ENCODE data around the gene CYSTM1. TPM values are rescaled to one million over a fixed set of nuclear protein-coding genes. Genes with fewer than 3 reads are reported as not detected.

Gene CYSTM1
- total and polyA plus RNA-seq, 2 of the 8 experiments (the other 6 are each of a cell fraction or from before 2014, with no cell fraction given): 25.0 to 47.8 TPM

- Histone ChIP-seq H3K27ac (ENCODE audit: low read depth, low read length) (no peak overlapping the region; the same call in 1 of the 2 replicates), H3K36me3 (ENCODE audit: control insufficient read depth in 2 of 4, insufficient read depth in 4 of 4, low read length in 3 of 4) (no peaks in the 10 kb centered on the region), H2BK12ac (ENCODE audit: low read depth, low read length) (no peak overlapping the region), H4K8ac (ENCODE audit: extremely low read depth, insufficient read depth, low read length) (no peak overlapping the region), H3K4me3 (ENCODE audit: extremely low read depth in 1 of 4, insufficient read depth in 2 of 4, low read depth in 3 of 4, low read length in 4 of 4) (no peak overlapping the region), H2BK5ac (ENCODE audit: low read depth, low read length) (no peak overlapping the region), H3K27me3 (replicated peaks in 1 of 4; ENCODE audit: control insufficient read depth in 3 of 4, extremely low read depth in 1 of 4, insufficient read depth in 3 of 4, low read length in 3 of 4) (no peaks in the 10 kb centered on the region), H3K79me1 (ENCODE audit: low read depth, low read length) (no peaks in the 10 kb centered on the region; the same call in 1 of the 2 replicates), H3K4me1 (replicated peaks in 1 of 4; ENCODE audit: control insufficient read depth in 3 of 4, insufficient read depth in 4 of 4, low read length in 3 of 4) (peaks cover 6 to 17% (median 12%) of the 10 kb centered on the region in 4 experiments; a peak in 6 of 7 replicates), H3K23ac (ENCODE audit: insufficient read length) (no peak overlapping the region), H4K91ac (replicated peaks; ENCODE audit: insufficient read length, low read length) (no peak overlapping the region), H2BK20ac (ENCODE audit: low read length) (no peak overlapping the region), H3K9me3 (ENCODE audit: insufficient read depth in 2 of 2, low read depth in 1 of 2, low read length in 1 of 2) (no peaks in the 10 kb centered on the region), H2BK15ac (ENCODE audit: low read length) (no peak overlapping the region), H2AK5ac (ENCODE audit: low read depth, low read length) (no peak overlapping the region), H3K4me2 (ENCODE audit: insufficient read depth in 1 of 2, low read depth in 2 of 2, low read length in 2 of 2) (no peak overlapping the region), H3K79me2 (ENCODE audit: control insufficient read depth in 1 of 2, insufficient read depth in 2 of 2, low read length in 2 of 2) (no peaks in the 10 kb centered on the region), H4K20me1 (replicated peaks in 1 of 2; ENCODE audit: control insufficient read depth in 1 of 2, insufficient read depth in 2 of 2, low read length in 2 of 2) (peaks cover 3 to 4% of the 10 kb centered on the region in 2 experiments), H3K56ac (replicated peaks; ENCODE audit: insufficient read length, low read depth, low read length) (no peak overlapping the region), H3K23me2 (ENCODE audit: low read depth, low read length) (no peaks in the 10 kb centered on the region), H3K14ac (ENCODE audit: insufficient read length) (no peak overlapping the region), H2BK120ac (replicated peaks; ENCODE audit: low read depth, low read length) (no peak overlapping the region), H3K18ac (ENCODE audit: extremely low read depth, low read length) (no peak overlapping the region), H4K5ac (ENCODE audit: insufficient read length, low read depth, low read length) (no peak overlapping the region), H2AFZ (ENCODE audit: low read length) (no peak overlapping the region), H3K9ac (replicated peaks in 1 of 4; ENCODE audit: extremely low read depth in 1 of 4, low read depth in 3 of 4, low read length in 3 of 4) (no peak overlapping the region), H3K4ac (replicated peaks; ENCODE audit: insufficient read length, low read depth, low read length) (no peak overlapping the region)
- POLR2A ChIA-PET (ENCODE audit: partially characterized antibody): interaction anchor here (0.6 to 8.0 kb wide), 5 partner anchors 15 to 234 kb away, joined by 3 to 64 read pairs (median 3); partner anchors contain the start of genes HBEGF and PFDN1
- 46% methylated on average over 14 of the region's 14 CpGs; no CpG with 5 or more reads in 1 of the 2 experiments for WGBS, 2 experiments (ENCODE audit: extremely low coverage in 1 of 2, insufficient coverage in 1 of 2, insufficient read length in 1 of 2, insufficient replicate concordance in 2 of 2, low coverage in 1 of 2, low lambda C conversion rate in 2 of 2, missing lambda C conversion rate in 1 of 2)
- DNase-seq (ENCODE audit: low read depth in 1 of 2, low spot score in 2 of 2) (peak; percentile 84 to 95), FAIRE-seq (no peak)
- TF ChIP-seq CEBPB (IDR thresholded peaks at IDR 0.05; ENCODE audit: low read depth, low read length): 0 out of 2 replicates have a peak, but pooled peaks have one; percentile 27
- TF ChIP-seq CHD2 (IDR thresholded peaks at IDR 0.05; ENCODE audit: low read length): peak; percentile 50; the same call in 1 of the 2 replicates
- 0 out of 2 replicates have a peak, but pooled peaks have one; percentile 20 for TF ChIP-seq JUND (IDR thresholded peaks at IDR 0.05; ENCODE audit: low read length)
- peak; percentile 91 to 95 for TF ChIP-seq RAD21 (IDR thresholded peaks at IDR 0.05 in 1 of 2, conservative IDR thresholded peaks at IDR 0.05 in 1 of 2; ENCODE audit: low read depth in 2 of 2, low read length in 2 of 2)
- peak; percentile 80 to 98; a peak in 3 of 4 replicates for TF ChIP-seq SIN3A (conservative IDR thresholded peaks at IDR 0.05 in 1 of 2, IDR thresholded peaks at IDR 0.05 in 1 of 2; ENCODE audit: low read depth in 1 of 2, low read length in 2 of 2)
- TF ChIP-seq HDAC6 (IDR thresholded peaks at IDR 0.05; ENCODE audit: low read depth, low read length): no peak
- no peak for TF ChIP-seq GTF2F1 (IDR thresholded peaks at IDR 0.05; ENCODE audit: borderline replicate concordance, low read depth, low read length)
- peak in 2 of 3 experiments; percentile 88 to 91; a peak in 3 of 4 replicates for TF ChIP-seq CTCF (IDR thresholded peaks at IDR 0.05; ENCODE audit: control extremely low read depth in 1 of 3, insufficient read depth in 1 of 3, low read depth in 1 of 3, low read length in 3 of 3)
- CTCF ChIA-PET (ENCODE audit: partially characterized antibody): interaction anchor here (0.5 to 25.9 kb wide), 31 partner anchors 10 to 403 kb away, joined by 3 to 676 read pairs (median 4); partner anchors contain the start of genes HBEGF, IK, NDUFA2 and SLC4A9
Measured at GRCh38 chr5:140244525-140245025, 69.6 kb downstream of the CYSTM1 start.

All from H1 (cell line).